ENCODE data around the gene SFI1. TPM values are rescaled to one million over a fixed set of nuclear protein-coding genes. Genes with fewer than 3 reads are reported as not detected.

The SFI1 gene
- total RNA-seq, 1 experiment from 2014 or later = 53.1 TPM

- intact Hi-C loops (cut with micrococcal nuclease) = no loop called here
- POLR2A ChIA-PET = interaction anchor here (1.4 kb wide), 1 partner anchor 10 kb away, joined by 3 read pairs; the partner anchor contains the start of gene PISD
Measured at GRCh38 chr22:31651664-31652063, 155.3 kb downstream of the SFI1 start.

GRCh38 chr22:31652088-31652487 is 155.8 kb downstream of the SFI1 start:
- Histone ChIP-seq H3K9me2 (ENCODE audit: insufficient read depth) (no peaks in the 10 kb centered on the region), H3K4me1 (ENCODE audit: control insufficient read depth in 1 of 2, insufficient read depth in 2 of 2, low read length in 2 of 2) (peaks cover 16 to 64% of the 10 kb centered on the region in 2 experiments), H3K36me3 (ENCODE audit: control insufficient read depth in 1 of 2, insufficient read depth in 2 of 2, low read length in 2 of 2) (peaks cover 4 to 6% of the 10 kb centered on the region in 2 experiments; a peak in 2 of 4 replicates), H3K27ac (ENCODE audit: low read depth, low read length) (no peak overlapping the region), H3K4me3 (replicated peaks in 1 of 2; ENCODE audit: low read depth in 1 of 2, low read length in 2 of 2) (no peak overlapping the region), H4K20me1 (ENCODE audit: insufficient read depth) (peaks cover 4% of the 10 kb centered on the region; the same call in 1 of the 2 replicates), H3K9me3 (ENCODE audit: control insufficient read depth in 1 of 2, insufficient read depth in 1 of 2, low read depth in 1 of 2, low read length in 2 of 2) (no peaks in the 10 kb centered on the region), H3K9ac (ENCODE audit: low read length) (no peak overlapping the region), H3K27me3 (ENCODE audit: insufficient read depth, low read length) (no peaks in the 10 kb centered on the region), H2AFZ (ENCODE audit: low read depth, low read length, poor library complexity, severe bottlenecking) (no peak overlapping the region), H3K4me2 (ENCODE audit: low read length) (no peak overlapping the region), H3K79me2 (ENCODE audit: insufficient read depth, low read length) (peaks cover 86% of the 10 kb centered on the region)
- no TSS peak for BruUV-seq (replicated peaks)
- intact Hi-C loops (cut with micrococcal nuclease) = no loop called here
- RAD21 ChIA-PET (ENCODE audit: low non-redundant PET in 1 of 2, low total read pairs in 2 of 2, uncharacterized antibody in 2 of 2, unreplicated experiment in 2 of 2) = no interaction called here
- POLR2A ChIA-PET = no interaction called here
- CTCF ChIA-PET = no interaction called here
- no peak for ATAC-seq
- no peak for DNase-seq (ENCODE audit: low read depth, low spot score)
- TF ChIP-seq CEBPB (IDR thresholded peaks at IDR 0.05; ENCODE audit: low read depth) = no peak
- TF ChIP-seq RAD21 (IDR thresholded peaks at IDR 0.05; ENCODE audit: low read depth) = no peak
- TF ChIP-seq FOSL1 (IDR thresholded peaks at IDR 0.05; ENCODE audit: low read depth) = no peak
- TF ChIP-seq CBX3 (IDR thresholded peaks at IDR 0.05; ENCODE audit: low read depth) = no peak
- no peak for TF ChIP-seq SIN3A (IDR thresholded peaks at IDR 0.05; ENCODE audit: low read depth)
- TF ChIP-seq REST (IDR thresholded peaks at IDR 0.05; ENCODE audit: low read depth) = no peak
- TF ChIP-seq POLR2AphosphoS5 (IDR thresholded peaks at IDR 0.05; ENCODE audit: low read depth, low read length) = no peak
- no peak for TF ChIP-seq EGR1 (IDR thresholded peaks at IDR 0.05; ENCODE audit: low read depth)
- no peak for TF ChIP-seq MAX (IDR thresholded peaks at IDR 0.05)
- no peak for TF ChIP-seq EZH2 (IDR thresholded peaks at IDR 0.05)
- TF ChIP-seq YY1 (IDR thresholded peaks at IDR 0.05; ENCODE audit: extremely low read depth, insufficient replicate concordance, low read depth, low read length) = no peak
- no peak for TF ChIP-seq ZFX (IDR thresholded peaks at IDR 0.05)
- no peak for TF ChIP-seq POLR2A (IDR thresholded peaks at IDR 0.05; ENCODE audit: borderline replicate concordance, extremely low read depth, insufficient read depth, insufficient read length)
- TF ChIP-seq JUND (IDR thresholded peaks at IDR 0.05) = no peak
- TF ChIP-seq ATF3 (IDR thresholded peaks at IDR 0.05) = no peak

More at GRCh38 chr22:31651664-31652063, 155.3 kb downstream of the SFI1 start:
- Histone ChIP-seq H3K9me3 (ENCODE audit: control insufficient read depth in 1 of 2, insufficient read depth in 1 of 2, low read depth in 1 of 2, low read length in 2 of 2) (no peaks in the 10 kb centered on the region), H3K79me2 (ENCODE audit: insufficient read depth, low read length) (peaks cover 82% of the 10 kb centered on the region), H4K20me1 (ENCODE audit: insufficient read depth) (peaks cover 4% of the 10 kb centered on the region; the same call in 1 of the 2 replicates), H3K4me2 (ENCODE audit: low read length) (no peak overlapping the region), H3K9ac (ENCODE audit: low read length) (no peak overlapping the region), H2AFZ (ENCODE audit: low read depth, low read length, poor library complexity, severe bottlenecking) (no peak overlapping the region), H3K4me1 (ENCODE audit: control insufficient read depth in 1 of 2, insufficient read depth in 2 of 2, low read length in 2 of 2) (peaks cover 20 to 69% of the 10 kb centered on the region in 2 experiments), H3K4me3 (replicated peaks in 1 of 2; ENCODE audit: low read depth in 1 of 2, low read length in 2 of 2) (no peak overlapping the region), H3K27ac (ENCODE audit: low read depth, low read length) (no peak overlapping the region), H3K36me3 (ENCODE audit: control insufficient read depth in 1 of 2, insufficient read depth in 2 of 2, low read length in 2 of 2) (peaks cover 4 to 6% of the 10 kb centered on the region in 2 experiments; a peak in 2 of 4 replicates), H3K9me2 (ENCODE audit: insufficient read depth) (no peaks in the 10 kb centered on the region), H3K27me3 (ENCODE audit: insufficient read depth, low read length) (no peaks in the 10 kb centered on the region)
- no TSS peak for BruUV-seq (replicated peaks)
- TF ChIP-seq EZH2phosphoT487 (IDR thresholded peaks at IDR 0.05; ENCODE audit: borderline replicate concordance) = no peak
- TF ChIP-seq TCF7L2 (IDR thresholded peaks at IDR 0.05; ENCODE audit: borderline replicate concordance, extremely low read depth, insufficient read depth, insufficient read length) = no peak
- TF ChIP-seq POLR2AphosphoS5 (IDR thresholded peaks at IDR 0.05; ENCODE audit: low read depth, low read length) = no peak
- TF ChIP-seq RAD21 (IDR thresholded peaks at IDR 0.05; ENCODE audit: low read depth) = no peak
- TF ChIP-seq MAX (IDR thresholded peaks at IDR 0.05) = no peak
- no peak for TF ChIP-seq ELF1 (IDR thresholded peaks at IDR 0.05; ENCODE audit: borderline replicate concordance, low read depth)
- no peak for TF ChIP-seq ZFX (IDR thresholded peaks at IDR 0.05)
- no peak for TF ChIP-seq CBX3 (IDR thresholded peaks at IDR 0.05; ENCODE audit: low read depth)
- ATAC-seq (no peak), DNase-seq (ENCODE audit: low read depth, low spot score) (no peak)
- CTCF ChIA-PET = no interaction called here
- RAD21 ChIA-PET (ENCODE audit: low non-redundant PET in 1 of 2, low total read pairs in 2 of 2, uncharacterized antibody in 2 of 2, unreplicated experiment in 2 of 2) = no interaction called here

Data from HCT116 (cell line).